22Rv1 (cell line): ENCODE data around the gene RTP2.

Experiments used
- ZFX ChIP-seq: fragments of 450-650 bp; IDR thresholded peaks from 2 replicates; pipeline ENCODE4 v1.6.1; 2017; ENCODE audit warnings: antibody characterized with exemption, borderline replicate concordance
- TF ChIP-seq, protein P1 (sequence below): fragments of 450-650 bp; IDR thresholded peaks from 2 replicates; pipeline ENCODE4 v1.5.1; 2017; ENCODE audit warnings: mild to moderate bottlenecking

- TF ChIP-seq, protein P1, sequence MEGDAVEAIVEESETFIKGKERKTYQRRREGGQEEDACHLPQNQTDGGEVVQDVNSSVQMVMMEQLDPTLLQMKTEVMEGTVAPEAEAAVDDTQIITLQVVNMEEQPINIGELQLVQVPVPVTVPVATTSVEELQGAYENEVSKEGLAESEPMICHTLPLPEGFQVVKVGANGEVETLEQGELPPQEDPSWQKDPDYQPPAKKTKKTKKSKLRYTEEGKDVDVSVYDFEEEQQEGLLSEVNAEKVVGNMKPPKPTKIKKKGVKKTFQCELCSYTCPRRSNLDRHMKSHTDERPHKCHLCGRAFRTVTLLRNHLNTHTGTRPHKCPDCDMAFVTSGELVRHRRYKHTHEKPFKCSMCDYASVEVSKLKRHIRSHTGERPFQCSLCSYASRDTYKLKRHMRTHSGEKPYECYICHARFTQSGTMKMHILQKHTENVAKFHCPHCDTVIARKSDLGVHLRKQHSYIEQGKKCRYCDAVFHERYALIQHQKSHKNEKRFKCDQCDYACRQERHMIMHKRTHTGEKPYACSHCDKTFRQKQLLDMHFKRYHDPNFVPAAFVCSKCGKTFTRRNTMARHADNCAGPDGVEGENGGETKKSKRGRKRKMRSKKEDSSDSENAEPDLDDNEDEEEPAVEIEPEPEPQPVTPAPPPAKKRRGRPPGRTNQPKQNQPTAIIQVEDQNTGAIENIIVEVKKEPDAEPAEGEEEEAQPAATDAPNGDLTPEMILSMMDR: no peak
- no peak for TF ChIP-seq ZFX
Measured at GRCh38 chr3:187735383-187735782, 33.0 kb upstream of the RTP2 start.
